Measurements from ENCODE around the gene RAD51C.

DNA sequence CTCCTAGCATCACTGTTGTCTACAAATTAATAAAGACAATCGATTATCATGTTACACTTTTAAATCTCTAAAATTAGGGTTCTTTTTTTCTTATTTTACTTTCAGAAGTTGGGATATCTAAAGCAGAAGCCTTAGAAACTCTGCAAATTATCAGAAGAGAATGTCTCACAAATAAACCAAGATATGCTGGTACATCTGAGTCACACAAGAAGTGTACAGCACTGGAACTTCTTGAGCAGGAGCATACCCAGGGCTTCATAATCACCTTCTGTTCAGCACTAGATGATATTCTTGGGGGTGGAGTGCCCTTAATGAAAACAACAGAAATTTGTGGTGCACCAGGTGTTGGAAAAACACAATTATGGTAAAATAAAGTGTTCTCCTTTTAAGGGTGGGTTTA lies 2.4 kb downstream of the RAD51C start:
- TF ChIP-seq, protein P1, sequence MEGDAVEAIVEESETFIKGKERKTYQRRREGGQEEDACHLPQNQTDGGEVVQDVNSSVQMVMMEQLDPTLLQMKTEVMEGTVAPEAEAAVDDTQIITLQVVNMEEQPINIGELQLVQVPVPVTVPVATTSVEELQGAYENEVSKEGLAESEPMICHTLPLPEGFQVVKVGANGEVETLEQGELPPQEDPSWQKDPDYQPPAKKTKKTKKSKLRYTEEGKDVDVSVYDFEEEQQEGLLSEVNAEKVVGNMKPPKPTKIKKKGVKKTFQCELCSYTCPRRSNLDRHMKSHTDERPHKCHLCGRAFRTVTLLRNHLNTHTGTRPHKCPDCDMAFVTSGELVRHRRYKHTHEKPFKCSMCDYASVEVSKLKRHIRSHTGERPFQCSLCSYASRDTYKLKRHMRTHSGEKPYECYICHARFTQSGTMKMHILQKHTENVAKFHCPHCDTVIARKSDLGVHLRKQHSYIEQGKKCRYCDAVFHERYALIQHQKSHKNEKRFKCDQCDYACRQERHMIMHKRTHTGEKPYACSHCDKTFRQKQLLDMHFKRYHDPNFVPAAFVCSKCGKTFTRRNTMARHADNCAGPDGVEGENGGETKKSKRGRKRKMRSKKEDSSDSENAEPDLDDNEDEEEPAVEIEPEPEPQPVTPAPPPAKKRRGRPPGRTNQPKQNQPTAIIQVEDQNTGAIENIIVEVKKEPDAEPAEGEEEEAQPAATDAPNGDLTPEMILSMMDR (IDR thresholded peaks at IDR 0.05; ENCODE audit: poor library complexity) = no peak
- TF ChIP-seq EZH2 (IDR thresholded peaks at IDR 0.05; ENCODE audit: borderline replicate concordance) (no peak), EZH2phosphoT487 (IDR thresholded peaks at IDR 0.05; ENCODE audit: low read depth, severe bottlenecking, unreplicated experiment) (no peak)

All from hepatocyte (in vitro differentiated cells).